ENCODE data around the gene IL4I1. TPM values are rescaled to one million over a fixed set of nuclear protein-coding genes. Genes with fewer than 3 reads are reported as not detected.

The IL4I1 gene
- polyA plus RNA-seq, 1 experiment, result 0.30 TPM

- no peak for TF ChIP-seq CTCF (IDR thresholded peaks at IDR 0.05; ENCODE audit: low read depth, low read length)
- Histone ChIP-seq H3K9me3 (ENCODE audit: control insufficient read depth, insufficient read depth, low read length) (no peaks in the 10 kb centered on the region; the same call in 1 of the 2 replicates), H3K27me3 (ENCODE audit: control insufficient read depth, insufficient read depth, low read length) (no peaks in the 10 kb centered on the region), H3K4me3 (ENCODE audit: low read depth, low read length) (no peak overlapping the region), H3K27ac (ENCODE audit: low read depth, low read length) (no peak overlapping the region)
- ChIA-PET CTCF (no interaction called here), POLR2A (no interaction called here)
- DNase-seq (ENCODE audit: low read depth, low spot score), result no peak
Measured at GRCh38 chr19:49918089-49918488, 21.4 kb upstream of the IL4I1 start.

- Histone ChIP-seq H3K27ac (ENCODE audit: low read depth, low read length) (no peak overlapping the region), H3K4me3 (ENCODE audit: low read depth, low read length) (no peak overlapping the region), H3K9me3 (ENCODE audit: control insufficient read depth, insufficient read depth, low read length) (no peaks in the 10 kb centered on the region; the same call in 1 of the 2 replicates), H3K27me3 (ENCODE audit: control insufficient read depth, insufficient read depth, low read length) (no peaks in the 10 kb centered on the region)
- TF ChIP-seq CTCF (IDR thresholded peaks at IDR 0.05; ENCODE audit: low read depth, low read length), result no peak
- CTCF ChIA-PET, result no interaction called here
- no peak for DNase-seq (ENCODE audit: low read depth, low spot score)
- POLR2A ChIA-PET, result no interaction called here
Measured at GRCh38 chr19:49916839-49917733, 20.4 kb upstream of the IL4I1 start.

GRCh38 chr19:49915271-49915670 lies 18.6 kb upstream of the IL4I1 start:
- ChIA-PET CTCF (interaction anchor here (0.6 kb wide), 1 partner anchor 48 kb away, joined by 3 read pairs; the partner anchor contains the start of gene PNKP), POLR2A (interaction anchor here (0.7 kb wide), 1 partner anchor 62 kb away, joined by 8 read pairs; no protein-coding TSS in a partner anchor)
- H3K27me3 ChIP-seq (ENCODE audit: control insufficient read depth, insufficient read depth, low read length), result no peaks in the 10 kb centered on the region
- TF ChIP-seq CTCF (IDR thresholded peaks at IDR 0.05; ENCODE audit: low read depth, low read length), result no peak
- H3K27ac ChIP-seq (ENCODE audit: low read depth, low read length), result no peak overlapping the region
- H3K4me3 ChIP-seq (ENCODE audit: low read depth, low read length), result no peak overlapping the region
- DNase-seq (ENCODE audit: low read depth, low spot score), result no peak
- no peaks in the 10 kb centered on the region for H3K9me3 ChIP-seq (ENCODE audit: control insufficient read depth, insufficient read depth, low read length)

GRCh38 chr19:49913720-49914119 lies 17.0 kb upstream of the IL4I1 start:
- POLR2A ChIA-PET, result no interaction called here

More at GRCh38 chr19:49913720-49914119, 17.0 kb upstream of the IL4I1 start:
- TF ChIP-seq CTCF (IDR thresholded peaks at IDR 0.05; ENCODE audit: low read depth, low read length), result no peak
- Histone ChIP-seq H3K27me3 (ENCODE audit: control insufficient read depth, insufficient read depth, low read length) (no peaks in the 10 kb centered on the region), H3K4me3 (ENCODE audit: low read depth, low read length) (no peak overlapping the region), H3K9me3 (ENCODE audit: control insufficient read depth, insufficient read depth, low read length) (no peaks in the 10 kb centered on the region; the same call in 1 of the 2 replicates), H3K27ac (ENCODE audit: low read depth, low read length) (no peak overlapping the region)
- CTCF ChIA-PET, result no interaction called here
- DNase-seq (ENCODE audit: low read depth, low spot score), result no peak
